Measurements from ENCODE around the gene PRRC2A.

Gene PRRC2A

DNA sequence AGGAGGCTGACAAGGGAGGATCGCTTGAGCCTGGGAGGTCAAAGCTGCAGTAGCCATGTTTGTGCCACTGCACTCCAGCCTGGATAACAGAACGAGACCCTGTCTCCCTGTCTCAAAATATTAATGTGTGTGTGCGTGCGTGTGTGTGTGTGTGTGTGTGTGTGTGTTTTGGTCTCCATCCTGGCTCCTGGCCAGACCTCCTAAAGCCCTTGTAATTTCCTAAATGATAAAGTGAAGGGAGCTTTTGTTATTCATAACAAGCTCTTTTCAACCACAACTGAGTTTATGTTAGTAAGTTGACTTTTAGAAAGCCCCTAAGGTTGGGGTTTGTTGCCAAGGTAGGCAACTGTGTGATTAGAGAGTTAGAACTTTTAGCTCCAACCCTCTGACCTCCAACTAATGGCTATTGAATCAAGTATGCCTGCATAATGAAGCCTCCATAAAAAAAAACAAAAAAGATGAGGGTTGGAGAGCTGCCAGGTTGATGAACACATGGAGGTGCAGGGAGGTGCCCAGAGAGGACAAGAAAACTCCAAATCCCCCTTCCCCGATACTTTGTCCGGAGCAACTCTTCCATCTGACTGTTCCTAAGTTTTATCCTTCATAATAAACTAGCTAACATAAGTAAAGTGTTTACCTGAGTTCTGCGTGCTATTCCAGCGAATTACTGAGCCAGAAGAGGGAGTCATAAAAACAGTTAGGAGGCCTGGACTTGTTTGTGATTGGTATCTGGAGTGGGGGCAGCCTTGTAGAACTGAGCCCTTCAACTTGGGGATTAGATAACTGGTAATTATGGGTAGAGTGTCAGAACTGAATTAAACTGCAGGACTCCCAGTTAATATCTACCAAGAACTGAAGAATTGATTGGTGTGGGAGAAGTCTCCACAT is 10.8 kb upstream of the PRRC2A start:
- H3K27me3 Mint-ChIP-seq = no peaks in the 10 kb centered on the region
- H3K4me1 Mint-ChIP-seq (ENCODE audit: low read depth) = peaks cover 7% of the 10 kb centered on the region
- no peaks in the 10 kb centered on the region for H3K9me3 Mint-ChIP-seq (ENCODE audit: low read depth)
- H3K36me3 Mint-ChIP-seq = no peaks in the 10 kb centered on the region
- H3K27ac Mint-ChIP-seq = no peak overlapping the region
- H3K4me3 Mint-ChIP-seq = no peak overlapping the region

DNA sequence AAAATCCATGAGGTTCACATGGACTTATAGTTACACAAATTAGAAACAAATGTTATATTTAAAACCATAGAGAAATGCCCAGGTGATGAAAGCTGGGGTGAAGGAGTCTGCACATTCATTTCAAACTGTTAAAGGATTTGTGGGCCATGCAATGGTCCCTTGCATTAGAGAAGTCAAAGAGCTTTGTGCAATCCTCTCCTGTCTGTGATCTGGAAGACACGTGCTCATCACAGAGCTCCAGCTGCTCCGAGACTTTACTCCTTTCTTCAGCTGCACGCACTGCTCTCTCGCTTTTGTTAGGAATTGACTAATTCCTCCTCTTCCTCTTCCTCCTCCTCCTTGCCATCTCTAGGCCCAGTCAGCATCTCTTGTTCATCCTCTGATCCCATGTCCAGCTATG is 9.5 kb upstream of the PRRC2A start:
- peaks cover 19% of the 10 kb centered on the region for H3K4me1 Mint-ChIP-seq (ENCODE audit: low read depth)
- no peaks in the 10 kb centered on the region for H3K9me3 Mint-ChIP-seq (ENCODE audit: low read depth)
- no peak overlapping the region for H3K27ac Mint-ChIP-seq
- H3K36me3 Mint-ChIP-seq = no peaks in the 10 kb centered on the region
- no peaks in the 10 kb centered on the region for H3K27me3 Mint-ChIP-seq
- H3K4me3 Mint-ChIP-seq = no peak overlapping the region

DNA sequence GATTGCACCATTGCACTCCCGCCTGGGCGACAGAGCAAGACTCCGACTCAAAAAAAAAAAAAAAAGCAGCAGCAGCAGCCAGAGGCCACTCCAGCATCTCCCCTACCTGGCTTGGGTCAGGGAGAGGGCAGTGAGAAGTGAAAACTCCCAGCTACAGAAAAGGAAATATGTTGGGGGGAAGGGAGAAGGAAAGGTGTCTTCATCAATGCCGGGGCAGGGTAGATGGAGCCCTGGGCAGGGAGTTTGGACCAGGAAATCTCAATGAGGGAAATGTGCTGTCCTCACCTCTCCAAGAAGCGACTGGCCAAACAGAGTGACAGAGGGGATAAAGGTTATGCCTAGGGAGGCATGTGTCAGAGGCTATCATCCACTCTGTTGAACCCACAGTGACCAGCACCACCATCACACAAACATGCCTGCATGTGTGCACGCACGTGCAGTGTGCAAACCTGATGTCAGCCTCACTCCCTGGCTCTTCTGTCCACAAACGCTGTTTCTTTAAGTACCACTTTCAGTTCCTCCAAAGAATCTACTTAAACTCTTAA is 6.4 kb upstream of the PRRC2A start:
- peak overlapping the region; percentile 22 for H3K27ac Mint-ChIP-seq
- H3K4me1 Mint-ChIP-seq (ENCODE audit: low read depth) = peaks cover 38% of the 10 kb centered on the region
- H3K4me3 Mint-ChIP-seq = no peak overlapping the region
- no peaks in the 10 kb centered on the region for H3K9me3 Mint-ChIP-seq (ENCODE audit: low read depth)
- no peaks in the 10 kb centered on the region for H3K36me3 Mint-ChIP-seq
- no peaks in the 10 kb centered on the region for H3K27me3 Mint-ChIP-seq

DNA sequence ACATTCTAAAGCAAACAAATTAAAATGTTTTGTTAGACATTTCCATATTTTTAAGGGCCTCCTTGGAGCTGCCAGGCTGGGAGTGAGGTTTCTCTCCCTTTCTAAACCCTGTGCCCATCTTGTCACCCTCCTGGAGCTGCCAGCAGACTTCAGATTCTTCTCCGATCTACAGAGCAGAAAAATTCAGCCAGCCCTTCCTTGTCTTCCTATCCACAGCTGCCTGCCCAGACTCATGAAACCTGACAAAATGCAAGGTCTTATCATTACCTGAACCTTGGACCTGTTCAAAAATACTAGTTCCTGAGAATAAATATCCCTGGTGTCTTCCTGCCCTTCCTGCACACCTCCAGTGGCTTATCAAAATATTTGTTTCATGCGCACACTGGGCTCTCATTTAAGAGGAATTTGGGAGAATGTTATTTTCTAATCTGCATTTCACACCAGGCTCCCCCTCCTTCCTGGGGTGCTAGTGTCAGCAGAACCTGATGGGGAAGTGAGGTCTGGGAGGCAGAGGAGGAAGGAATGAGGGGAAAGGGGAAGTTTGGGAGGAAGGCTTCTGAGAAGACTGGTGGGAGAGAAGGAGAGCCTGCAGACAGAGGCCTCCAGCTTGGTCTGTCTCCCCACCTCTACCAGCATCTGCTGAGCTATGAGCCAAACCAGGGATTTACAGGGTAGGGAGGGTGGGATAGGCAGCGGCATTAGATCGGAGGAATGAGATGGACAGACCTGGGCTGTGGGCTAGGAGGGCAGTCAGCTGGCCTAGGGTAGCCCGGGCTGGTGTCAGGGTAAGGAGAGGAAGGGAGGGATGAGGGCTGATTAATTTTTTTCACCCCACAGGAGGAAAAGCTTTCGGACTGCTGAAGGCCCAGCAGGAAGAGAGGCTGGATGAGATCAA is 5.6 kb upstream of the PRRC2A start, which contains the start of gene AIF1:
Gene AIF1, plus strand, starts transcription at position 551 of the 895 bp plus-strand sequence. Its CDS starts 96 bp downstream, at position 647.
- Mint-ChIP-seq H3K4me1 (ENCODE audit: low read depth) (peaks cover 42% of the 10 kb centered on the region), H3K9me3 (ENCODE audit: low read depth) (no peaks in the 10 kb centered on the region), H3K36me3 (peaks cover 2% of the 10 kb centered on the region), H3K27ac (peak within 1 kb of the TSS; percentile 97), H3K27me3 (no peaks in the 10 kb centered on the region), H3K4me3 (peak within 1 kb of the TSS; percentile 89)

DNA sequence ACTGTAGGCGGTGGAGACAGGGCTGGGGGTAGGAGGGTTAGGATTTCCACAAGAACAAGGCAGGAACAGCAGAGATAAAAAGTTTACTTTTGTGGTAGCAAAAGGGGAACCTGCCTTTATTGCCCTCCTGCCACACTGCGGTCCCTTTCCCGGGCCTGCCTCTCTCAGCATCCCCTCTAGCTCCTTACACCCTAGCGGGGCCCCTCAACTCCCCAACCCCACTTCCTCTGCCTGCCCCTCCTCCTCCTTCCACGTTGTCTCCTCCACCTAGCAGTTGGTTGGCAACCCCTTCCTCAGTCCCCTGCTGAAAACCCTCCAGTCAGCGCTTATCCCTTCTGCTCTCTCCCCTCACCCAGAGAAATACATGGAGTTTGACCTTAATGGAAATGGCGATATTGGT is 4.8 kb upstream of the PRRC2A start:
- Mint-ChIP-seq H3K36me3 (peaks cover 2% of the 10 kb centered on the region), H3K4me1 (ENCODE audit: low read depth) (peaks cover 44% of the 10 kb centered on the region), H3K9me3 (ENCODE audit: low read depth) (no peaks in the 10 kb centered on the region), H3K4me3 (peak overlapping the region; percentile 89), H3K27ac (peak overlapping the region; percentile 97), H3K27me3 (no peaks in the 10 kb centered on the region)

DNA sequence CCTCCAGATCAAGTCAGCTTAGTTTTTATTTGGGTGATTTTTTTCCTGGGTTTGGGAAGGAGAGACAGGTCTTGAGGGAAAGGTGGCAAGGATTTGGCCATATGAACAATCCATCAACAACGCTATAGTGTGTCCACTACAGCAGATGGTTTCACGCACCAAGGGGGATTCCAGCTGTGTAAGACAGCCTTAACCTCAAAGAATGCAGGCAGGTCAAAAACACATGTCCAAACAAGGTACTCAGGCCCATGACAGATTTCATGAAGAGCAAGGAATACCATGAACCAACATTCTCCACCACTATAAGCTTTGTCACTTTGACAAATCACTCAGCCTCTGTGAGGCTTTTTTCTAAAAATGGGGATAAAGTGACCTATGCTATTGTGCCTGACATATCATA is 3.5 kb upstream of the PRRC2A start:
- H3K9me3 Mint-ChIP-seq (ENCODE audit: low read depth) = no peaks in the 10 kb centered on the region
- H3K4me3 Mint-ChIP-seq = peak overlapping the region; percentile 89
- peak overlapping the region; percentile 97 for H3K27ac Mint-ChIP-seq
- peaks cover 50% of the 10 kb centered on the region for H3K4me1 Mint-ChIP-seq (ENCODE audit: low read depth)
- no peaks in the 10 kb centered on the region for H3K27me3 Mint-ChIP-seq
- H3K36me3 Mint-ChIP-seq = peaks cover 2% of the 10 kb centered on the region

DNA sequence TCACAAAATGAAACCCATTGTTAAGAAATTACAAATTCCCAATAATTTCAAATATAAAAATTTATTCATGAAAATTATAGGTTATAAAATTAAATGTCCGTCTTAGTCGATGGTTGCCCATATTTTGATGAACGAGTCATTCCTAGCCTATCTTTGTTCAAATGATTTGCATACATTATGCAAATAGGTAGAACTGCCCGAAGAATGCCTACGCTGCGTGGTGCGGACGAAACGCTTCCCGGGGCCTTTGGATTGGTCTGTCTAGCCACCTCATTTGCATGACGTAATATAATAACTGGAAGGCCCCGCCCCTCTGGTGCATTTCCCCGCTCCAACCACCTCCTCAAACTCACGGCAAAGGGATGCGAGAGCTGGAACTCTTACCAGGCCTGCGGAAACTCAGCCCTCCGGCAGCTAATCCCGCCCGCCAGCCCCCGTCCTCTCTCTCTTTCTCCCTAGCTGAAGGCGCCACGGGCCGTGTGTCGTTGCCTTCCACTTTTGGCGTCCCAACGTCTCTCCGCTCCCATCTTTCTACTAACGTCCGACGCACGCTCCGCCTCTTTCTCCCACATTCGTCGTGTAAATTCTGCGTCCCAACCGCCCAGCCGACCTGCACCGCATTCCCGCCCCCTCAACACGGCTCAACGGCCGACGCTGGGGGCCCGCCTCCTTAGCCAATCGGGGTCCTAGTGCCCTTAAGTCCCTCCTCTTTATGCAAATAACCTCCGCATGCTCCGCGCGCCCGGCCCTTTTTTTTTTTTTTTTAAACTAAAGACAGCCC is 520 bp upstream of the PRRC2A start:
- H3K36me3 Mint-ChIP-seq = peaks cover 7% of the 10 kb centered on the region
- H3K4me1 Mint-ChIP-seq (ENCODE audit: low read depth) = peaks cover 52% of the 10 kb centered on the region
- peak overlapping the region; percentile 97 for H3K27ac Mint-ChIP-seq
- H3K4me3 Mint-ChIP-seq = peak overlapping the region; percentile 99
- H3K27me3 Mint-ChIP-seq = no peaks in the 10 kb centered on the region
- H3K9me3 Mint-ChIP-seq (ENCODE audit: low read depth) = no peaks in the 10 kb centered on the region

DNA sequence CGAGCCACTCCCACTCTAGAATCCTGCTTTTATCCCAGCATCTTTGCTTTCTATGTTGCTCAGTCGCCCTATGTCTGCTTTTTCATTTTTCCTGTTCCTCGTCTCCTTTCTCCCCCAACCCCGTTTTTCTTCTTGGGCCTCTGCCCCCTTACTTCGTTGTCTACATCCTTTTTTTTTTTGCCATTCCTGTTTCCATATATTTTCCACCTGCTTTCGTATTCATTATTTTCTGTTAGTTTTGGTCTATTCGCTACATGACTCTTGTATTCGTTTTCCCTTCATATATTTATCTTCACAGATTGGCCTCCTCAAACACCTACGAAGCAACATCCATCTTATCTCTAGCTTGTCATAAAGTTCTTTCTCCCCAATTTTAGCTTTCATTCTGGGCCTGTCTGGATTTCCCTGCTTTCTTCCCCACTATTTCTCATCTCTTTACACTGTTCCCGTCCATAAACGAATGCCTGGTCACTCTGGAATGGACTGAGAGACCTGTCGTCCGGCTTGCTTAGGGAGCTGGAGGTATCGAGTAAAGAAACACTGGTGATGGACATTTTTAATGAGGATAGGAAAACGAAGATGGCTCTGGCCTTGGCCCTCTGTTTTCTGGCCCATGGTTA is 915 bp downstream of the PRRC2A start:
- Mint-ChIP-seq H3K9me3 (ENCODE audit: low read depth) (no peaks in the 10 kb centered on the region), H3K4me3 (peak overlapping the region; percentile 99), H3K27me3 (no peaks in the 10 kb centered on the region), H3K36me3 (peaks cover 7% of the 10 kb centered on the region), H3K4me1 (ENCODE audit: low read depth) (peaks cover 37% of the 10 kb centered on the region), H3K27ac (peak overlapping the region; percentile 98)

DNA sequence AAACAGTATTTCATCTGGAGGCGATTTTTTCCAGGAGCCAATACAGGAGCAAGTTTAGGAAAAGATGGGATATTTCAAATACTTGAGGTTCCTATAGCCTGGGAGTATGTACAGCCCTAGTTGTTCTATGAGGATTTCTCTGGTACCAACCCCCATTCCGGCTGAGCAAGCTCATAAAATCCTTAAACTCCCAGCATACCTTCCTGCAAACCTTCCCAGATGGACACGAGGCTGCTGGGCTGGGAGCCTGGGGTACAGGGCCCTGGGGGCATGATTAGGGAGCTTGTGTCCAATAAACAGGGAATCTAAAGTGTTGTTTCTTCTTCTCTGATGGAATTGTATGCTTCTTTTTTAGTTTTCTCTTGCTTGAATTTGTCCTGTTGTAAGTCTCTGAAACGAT is 1.5 kb downstream of the PRRC2A start:
- peaks cover 7% of the 10 kb centered on the region for H3K36me3 Mint-ChIP-seq
- peak overlapping the region; percentile 98 for H3K27ac Mint-ChIP-seq

DNA sequence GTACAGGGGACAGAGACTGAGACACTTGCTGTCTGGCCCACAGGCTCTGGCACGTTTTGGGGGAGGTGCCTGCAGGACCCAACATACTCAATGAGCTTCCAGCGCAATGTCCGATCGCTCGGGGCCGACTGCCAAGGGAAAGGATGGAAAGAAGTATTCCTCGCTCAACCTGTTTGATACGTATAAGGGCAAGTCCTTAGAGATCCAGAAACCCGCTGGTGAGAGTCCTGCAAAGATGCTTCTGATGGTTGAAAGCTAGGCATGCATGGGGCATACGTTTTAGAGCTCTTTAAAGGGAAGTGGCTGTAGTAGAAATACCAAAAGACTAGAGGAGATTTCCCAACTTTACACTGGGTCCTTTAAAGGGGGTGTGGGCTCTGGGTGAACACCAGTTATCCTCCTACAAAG is 2.2 kb downstream of the PRRC2A start:
- Mint-ChIP-seq H3K4me3 (peak overlapping the region; percentile 99), H3K27ac (peak overlapping the region; percentile 98), H3K4me1 (ENCODE audit: low read depth) (peaks cover 27% of the 10 kb centered on the region), H3K27me3 (no peaks in the 10 kb centered on the region), H3K36me3 (peaks cover 7% of the 10 kb centered on the region), H3K9me3 (ENCODE audit: low read depth) (no peaks in the 10 kb centered on the region)

More for the DNA sequence above, 1.5 kb downstream of the PRRC2A start:
- Mint-ChIP-seq H3K9me3 (ENCODE audit: low read depth) (no peaks in the 10 kb centered on the region), H3K27me3 (no peaks in the 10 kb centered on the region), H3K4me3 (peak overlapping the region; percentile 99), H3K4me1 (ENCODE audit: low read depth) (peaks cover 32% of the 10 kb centered on the region)

DNA sequence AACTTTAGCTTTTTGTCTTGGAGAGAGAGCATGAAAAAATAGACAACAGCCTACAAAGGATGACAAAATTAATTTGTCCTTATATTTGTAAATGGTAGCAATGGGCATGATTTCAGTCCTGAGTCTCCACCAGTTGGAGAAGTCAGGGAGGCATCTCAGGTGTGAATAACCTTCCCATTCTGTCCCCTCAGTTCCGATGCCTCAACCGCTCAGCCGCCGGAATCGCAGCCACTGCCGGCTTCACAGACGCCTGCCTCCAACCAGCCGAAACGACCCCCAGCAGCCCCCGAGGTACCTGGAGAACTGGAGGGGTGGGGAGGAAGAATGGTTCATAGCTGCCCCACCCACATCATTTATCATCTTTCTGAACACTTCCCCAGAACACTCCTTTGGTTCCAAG is 3.6 kb downstream of the PRRC2A start:
- Mint-ChIP-seq H3K27ac (no peak overlapping the region), H3K27me3 (no peaks in the 10 kb centered on the region), H3K9me3 (ENCODE audit: low read depth) (no peaks in the 10 kb centered on the region), H3K36me3 (peaks cover 7% of the 10 kb centered on the region), H3K4me3 (no peak overlapping the region), H3K4me1 (ENCODE audit: low read depth) (peaks cover 23% of the 10 kb centered on the region)

DNA sequence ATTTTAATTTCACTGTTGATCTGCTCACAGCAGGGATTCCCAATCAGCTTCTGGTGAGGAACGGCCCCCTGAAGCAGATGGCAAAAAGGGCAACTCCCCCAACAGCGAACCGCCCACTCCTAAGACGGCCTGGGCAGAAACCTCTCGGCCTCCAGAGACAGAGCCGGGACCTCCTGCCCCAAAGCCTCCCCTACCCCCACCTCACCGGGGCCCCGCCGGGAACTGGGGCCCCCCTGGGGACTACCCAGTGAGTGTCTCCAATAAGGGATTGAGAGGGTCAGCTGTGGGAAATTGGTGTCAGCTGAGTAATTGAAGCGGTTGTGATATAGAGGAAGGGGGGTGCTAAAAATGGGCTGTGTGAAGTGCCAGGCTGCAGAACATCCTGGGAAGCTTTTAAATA is 6.4 kb downstream of the PRRC2A start:
- H3K36me3 Mint-ChIP-seq = peaks cover 5% of the 10 kb centered on the region
- H3K9me3 Mint-ChIP-seq (ENCODE audit: low read depth) = no peaks in the 10 kb centered on the region
- H3K4me1 Mint-ChIP-seq (ENCODE audit: low read depth) = peaks cover 12% of the 10 kb centered on the region
- H3K4me3 Mint-ChIP-seq = no peak overlapping the region
- peak overlapping the region; percentile 54 for H3K27ac Mint-ChIP-seq
- no peaks in the 10 kb centered on the region for H3K27me3 Mint-ChIP-seq

DNA sequence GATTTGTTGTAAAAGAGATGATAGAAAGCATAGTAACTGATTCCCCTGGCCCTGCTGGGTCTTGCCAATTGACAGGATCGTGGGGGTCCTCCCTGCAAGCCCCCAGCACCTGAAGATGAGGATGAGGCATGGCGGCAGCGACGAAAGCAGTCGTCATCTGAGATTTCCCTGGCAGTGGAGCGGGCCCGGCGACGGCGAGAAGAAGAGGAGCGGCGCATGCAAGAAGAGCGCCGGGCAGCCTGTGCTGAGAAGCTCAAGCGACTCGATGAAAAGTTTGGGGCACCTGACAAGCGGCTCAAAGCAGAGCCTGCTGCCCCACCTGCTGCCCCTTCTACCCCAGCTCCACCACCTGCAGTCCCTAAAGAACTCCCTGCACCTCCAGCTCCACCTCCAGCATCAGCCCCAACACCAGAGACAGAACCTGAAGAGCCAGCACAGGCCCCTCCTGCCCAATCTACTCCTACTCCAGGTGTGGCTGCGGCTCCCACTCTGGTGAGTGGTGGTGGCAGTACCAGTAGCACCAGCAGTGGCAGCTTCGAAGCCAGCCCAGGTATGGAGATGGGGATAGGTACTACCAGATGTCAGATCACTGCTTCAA is 7.3 kb downstream of the PRRC2A start:
- Mint-ChIP-seq H3K27ac (peak overlapping the region; percentile 56), H3K4me1 (ENCODE audit: low read depth) (peaks cover 3% of the 10 kb centered on the region), H3K27me3 (no peaks in the 10 kb centered on the region), H3K9me3 (ENCODE audit: low read depth) (no peaks in the 10 kb centered on the region), H3K4me3 (no peak overlapping the region), H3K36me3 (no peaks in the 10 kb centered on the region)

DNA sequence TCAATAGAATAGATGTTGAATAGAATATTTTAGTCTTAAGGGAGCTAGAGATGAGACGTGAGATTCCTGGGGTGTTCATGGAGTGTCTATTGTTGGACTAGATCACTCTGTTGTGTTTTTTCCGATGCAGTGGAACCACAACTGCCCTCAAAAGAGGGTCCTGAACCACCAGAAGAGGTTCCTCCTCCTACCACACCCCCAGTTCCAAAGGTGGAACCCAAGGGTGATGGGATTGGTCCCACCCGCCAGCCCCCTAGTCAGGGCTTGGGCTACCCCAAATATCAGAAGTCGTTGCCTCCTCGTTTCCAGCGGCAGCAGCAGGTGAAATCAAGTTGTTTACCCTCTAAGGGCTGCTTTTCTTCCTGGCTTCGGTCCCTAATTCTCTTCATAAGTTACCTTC is 8.5 kb downstream of the PRRC2A start:
- Mint-ChIP-seq H3K27me3 (no peaks in the 10 kb centered on the region), H3K4me1 (ENCODE audit: low read depth) (peaks cover 2% of the 10 kb centered on the region), H3K27ac (no peak overlapping the region), H3K36me3 (no peaks in the 10 kb centered on the region), H3K9me3 (ENCODE audit: low read depth) (no peaks in the 10 kb centered on the region), H3K4me3 (no peak overlapping the region)

Measured in activated naive CD8-positive, alpha-beta T cell (primary cell).